Osteoblast (primary cell): ENCODE data around the gene IL6R. TPM values are rescaled to one million over a fixed set of nuclear protein-coding genes. Genes with fewer than 3 reads are reported as not detected.
A peak's percentile ranks its signal among the peaks of the same experiment; 100 is the strongest.

Source experiments
- DNase-seq: peaks from one replicate; pipeline ENCODE4 v3.0.0; 2011; ENCODE audit warnings: low spot score, mixed read lengths; ENCODE audit not compliant: insufficient read length; ENCODE audit errors: missing footprints
- H2AFZ ChIP-seq: 2 replicates; pipeline ENCODE4 v1.6.0; 2011; ENCODE audit warnings: mild to moderate bottlenecking, low read length
- H3K27ac ChIP-seq: 2 replicates; pipeline ENCODE4 v1.5.1; 2011; ENCODE audit warnings: mild to moderate bottlenecking, low read depth, low read length, moderate library complexity
- H3K27me3 ChIP-seq: 2 replicates; pipeline ENCODE4 v1.6.0; 2012; ENCODE audit warnings: mild to moderate bottlenecking, control low read depth, inconsistent platforms, low read length, moderate library complexity; ENCODE audit not compliant: insufficient read depth
- H3K36me3 ChIP-seq: 2 replicates; pipeline ENCODE4 v1.5.1; 2011; ENCODE audit warnings: mild to moderate bottlenecking, low read length, control low read depth, moderate library complexity; ENCODE audit not compliant: insufficient read depth
- H3K4me1 ChIP-seq: 2 replicates; pipeline ENCODE4 v1.5.1; 2011; ENCODE audit warnings: mild to moderate bottlenecking, low read length, control low read depth, moderate library complexity; ENCODE audit not compliant: insufficient read depth
- H3K4me2 ChIP-seq: 2 replicates; pipeline ENCODE4 v1.6.0; 2011; ENCODE audit warnings: mild to moderate bottlenecking, low read length; ENCODE audit not compliant: insufficient read depth
- H3K4me3 ChIP-seq: fragments of 200-600 bp; sonication (generic); 3 replicates; pipeline ENCODE4 v1.5.1; 2012; ENCODE audit warnings: mild to moderate bottlenecking, low read length, inconsistent platforms; ENCODE audit not compliant: insufficient read depth
- H3K79me2 ChIP-seq: 2 replicates; pipeline ENCODE4 v1.6.0; 2012; ENCODE audit warnings: mild to moderate bottlenecking, low read length, control low read depth, inconsistent platforms; ENCODE audit not compliant: insufficient read depth
- H3K9me3 ChIP-seq: 2 replicates; pipeline ENCODE4 v1.5.1; 2011; ENCODE audit warnings: low read depth, low read length, control low read depth
- H4K20me1 ChIP-seq: 2 replicates; pipeline ENCODE4 v1.6.0; 2012; ENCODE audit warnings: mild to moderate bottlenecking, low read length, control low read depth; ENCODE audit not compliant: insufficient read depth
- total RNA-seq: library from RNA; depleted of rRNA; stranded (reverse); fragments of >200 nt; gene quantifications from 2 replicates; pipeline ENCODE4 v1.2.3, GENCODE V29; 2012
- TF ChIP-seq, protein P1 (sequence below): IDR thresholded peaks from 2 replicates; pipeline ENCODE4 v1.5.1; 2011; ENCODE audit warnings: mild to moderate bottlenecking, low read depth, low read length, moderate library complexity; ENCODE audit errors: extremely low read depth

The IL6R gene
- total RNA-seq, 1 donor: 8.0 TPM

DNA sequence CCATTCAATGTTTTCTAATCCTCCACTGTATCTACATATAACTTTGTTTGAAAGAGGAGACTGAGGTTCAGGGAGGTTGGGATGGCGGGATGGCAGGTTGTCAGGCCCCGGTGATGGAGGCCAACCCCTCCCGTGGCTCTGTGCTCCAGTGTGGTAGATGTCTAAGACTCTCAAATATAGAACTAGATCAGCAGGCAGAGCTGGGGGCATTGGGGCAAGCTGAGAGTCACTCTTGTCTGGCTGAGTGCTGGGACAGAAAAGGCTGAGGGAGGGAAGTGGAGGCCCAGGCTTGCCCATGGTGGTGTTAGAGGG, 1.7 kb downstream of the IL6R start:
- Histone ChIP-seq H3K27me3 (peaks cover 8% of the 10 kb centered on the region), H3K79me2 (peaks cover 16% of the 10 kb centered on the region), H3K36me3 (no peaks in the 10 kb centered on the region), H3K4me1 (peaks cover 29% of the 10 kb centered on the region), H4K20me1 (no peaks in the 10 kb centered on the region), H3K9me3 (no peaks in the 10 kb centered on the region), H3K4me3 (no peak overlapping the region), H3K27ac (peak overlapping the region; percentile 92), H2AFZ (no peak overlapping the region), H3K4me2 (peak overlapping the region; percentile 98)
- DNase-seq: no peak
- TF ChIP-seq, protein P1, sequence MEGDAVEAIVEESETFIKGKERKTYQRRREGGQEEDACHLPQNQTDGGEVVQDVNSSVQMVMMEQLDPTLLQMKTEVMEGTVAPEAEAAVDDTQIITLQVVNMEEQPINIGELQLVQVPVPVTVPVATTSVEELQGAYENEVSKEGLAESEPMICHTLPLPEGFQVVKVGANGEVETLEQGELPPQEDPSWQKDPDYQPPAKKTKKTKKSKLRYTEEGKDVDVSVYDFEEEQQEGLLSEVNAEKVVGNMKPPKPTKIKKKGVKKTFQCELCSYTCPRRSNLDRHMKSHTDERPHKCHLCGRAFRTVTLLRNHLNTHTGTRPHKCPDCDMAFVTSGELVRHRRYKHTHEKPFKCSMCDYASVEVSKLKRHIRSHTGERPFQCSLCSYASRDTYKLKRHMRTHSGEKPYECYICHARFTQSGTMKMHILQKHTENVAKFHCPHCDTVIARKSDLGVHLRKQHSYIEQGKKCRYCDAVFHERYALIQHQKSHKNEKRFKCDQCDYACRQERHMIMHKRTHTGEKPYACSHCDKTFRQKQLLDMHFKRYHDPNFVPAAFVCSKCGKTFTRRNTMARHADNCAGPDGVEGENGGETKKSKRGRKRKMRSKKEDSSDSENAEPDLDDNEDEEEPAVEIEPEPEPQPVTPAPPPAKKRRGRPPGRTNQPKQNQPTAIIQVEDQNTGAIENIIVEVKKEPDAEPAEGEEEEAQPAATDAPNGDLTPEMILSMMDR: no peak

DNA sequence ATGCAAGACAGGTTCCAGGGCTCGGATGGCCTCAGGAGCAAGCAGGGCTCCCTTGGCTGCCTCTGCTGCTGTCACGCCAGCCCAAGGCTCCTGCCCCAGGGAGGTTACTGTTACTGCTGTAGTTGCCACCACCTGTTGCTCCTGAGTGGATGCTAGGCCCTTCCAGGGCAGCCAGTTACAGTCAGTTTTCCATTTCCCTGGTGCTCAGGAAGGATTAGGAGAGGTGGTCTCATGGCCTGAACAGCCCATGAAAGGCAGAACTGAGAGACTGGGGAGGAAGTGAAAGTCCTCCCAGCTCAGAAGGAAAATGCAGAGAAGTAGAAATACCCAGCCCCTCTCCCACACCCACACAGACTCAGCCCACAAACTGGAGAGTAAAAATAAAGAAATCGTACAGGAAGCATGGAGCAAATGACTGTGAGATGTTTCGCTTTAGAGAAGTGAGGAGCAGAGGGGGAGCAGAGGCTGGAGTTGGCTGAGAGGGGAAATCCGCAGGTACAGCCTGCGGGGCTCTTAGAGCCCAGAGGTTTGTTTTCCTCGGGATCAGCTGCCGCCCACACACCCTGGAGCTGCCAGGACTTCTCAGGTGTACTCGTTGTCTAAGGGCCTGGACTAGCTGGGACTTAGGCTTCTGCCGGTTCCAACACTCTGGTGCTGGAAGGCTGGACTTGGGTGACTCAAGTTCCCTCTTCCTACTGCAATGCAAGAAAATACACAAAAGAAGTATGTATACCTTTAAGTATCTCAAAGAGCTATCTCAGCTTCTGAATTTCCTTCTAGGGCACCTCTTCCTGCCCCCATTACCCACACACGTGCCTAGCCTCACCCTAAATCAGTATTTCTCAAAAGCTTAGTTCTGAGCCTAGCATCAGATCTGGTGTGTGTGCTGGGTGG, 2.3 kb downstream of the IL6R start:
- TF ChIP-seq, protein P1: no peak
- H3K27ac ChIP-seq: peak overlapping the region; percentile 92
- H3K27me3 ChIP-seq: peaks cover 8% of the 10 kb centered on the region
- H2AFZ ChIP-seq: no peak overlapping the region
- no peak for DNase-seq
- peaks cover 16% of the 10 kb centered on the region for H3K79me2 ChIP-seq
- H3K4me3 ChIP-seq: no peak overlapping the region
- H3K9me3 ChIP-seq: no peaks in the 10 kb centered on the region
- H3K4me2 ChIP-seq: peak overlapping the region; percentile 98
- H3K4me1 ChIP-seq: peaks cover 29% of the 10 kb centered on the region
- no peaks in the 10 kb centered on the region for H3K36me3 ChIP-seq
- H4K20me1 ChIP-seq: no peaks in the 10 kb centered on the region

DNA sequence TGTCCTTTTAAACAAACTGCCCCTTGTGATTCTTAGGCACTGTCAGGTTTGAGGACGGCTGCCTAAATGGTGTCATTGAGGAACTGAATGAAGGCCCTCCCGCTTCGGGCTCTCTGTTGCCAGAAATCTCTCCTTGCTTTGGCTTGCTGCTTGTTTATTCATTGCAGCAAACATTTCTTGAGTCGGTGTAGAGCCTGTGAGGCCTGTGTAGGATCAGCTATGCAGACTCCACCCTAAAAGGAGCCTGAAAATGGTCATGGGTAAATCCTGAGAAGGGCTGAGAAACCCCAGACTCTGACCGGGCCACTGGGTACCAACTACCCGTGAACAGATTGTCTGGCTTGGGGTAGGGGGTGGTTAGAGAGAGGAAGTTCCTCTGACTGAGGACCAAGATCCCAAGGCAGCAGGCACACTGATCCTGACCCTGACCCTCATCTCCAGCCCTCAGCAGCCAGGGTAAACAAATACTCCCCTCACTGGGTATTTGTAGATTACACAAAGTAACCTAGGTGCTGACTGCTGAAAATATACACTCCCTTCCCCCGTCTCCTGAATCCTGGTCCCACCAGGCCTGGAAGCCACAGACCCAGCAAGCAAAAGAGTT, 3.1 kb downstream of the IL6R start:
- no peak overlapping the region for H3K4me3 ChIP-seq
- H2AFZ ChIP-seq: no peak overlapping the region

More for the DNA sequence above, 3.1 kb downstream of the IL6R start:
- peaks cover 8% of the 10 kb centered on the region for H3K27me3 ChIP-seq
- peaks cover 18% of the 10 kb centered on the region for H3K79me2 ChIP-seq
- no peaks in the 10 kb centered on the region for H3K36me3 ChIP-seq
- H3K4me1 ChIP-seq: peaks cover 29% of the 10 kb centered on the region
- no peak for DNase-seq
- TF ChIP-seq, protein P1: no peak
- no peaks in the 10 kb centered on the region for H3K9me3 ChIP-seq
- no peaks in the 10 kb centered on the region for H4K20me1 ChIP-seq
- H3K27ac ChIP-seq: no peak overlapping the region
- H3K4me2 ChIP-seq: no peak overlapping the region
